Measurements from ENCODE around the gene ZNF18. TPM values are rescaled to one million over a fixed set of nuclear protein-coding genes. Genes with fewer than 3 reads are reported as not detected.
"Not testable (repeated sequence)": the region's sequence is repeated elsewhere in the genome, so short reads cannot be mapped to it uniquely, and the experiment has no call there.

Gene ZNF18
- polyA plus RNA-seq, 1 donor: 8.1 TPM

- Histone ChIP-seq H3K27me3 (ENCODE audit: control insufficient read depth, insufficient read depth, low read length) (no peaks in the 10 kb centered on the region), H3K27ac (ENCODE audit: low read length) (no peak overlapping the region), H3K4me1 (ENCODE audit: control insufficient read depth, insufficient read depth, low read length) (no peaks in the 10 kb centered on the region), H3K36me3 (ENCODE audit: control insufficient read depth, insufficient read depth, low read length) (peaks cover 47% of the 10 kb centered on the region), H3K9me3 (ENCODE audit: control insufficient read depth, low read depth, low read length) (no peaks in the 10 kb centered on the region), H3K4me3 (ENCODE audit: low read length) (no peak overlapping the region)
- 42% methylated on average over 4 of the region's 5 CpGs for WGBS (ENCODE audit: insufficient coverage, low lambda C conversion rate)
- DNase-seq: no peak
Observed at GRCh38 chr17:11986942-11987329, 10.3 kb downstream of the ZNF18 start.

- H3K36me3 ChIP-seq (ENCODE audit: control insufficient read depth, insufficient read depth, low read length): peaks cover 44% of the 10 kb centered on the region
- no peaks in the 10 kb centered on the region for H3K27me3 ChIP-seq (ENCODE audit: control insufficient read depth, insufficient read depth, low read length)
- H3K4me3 ChIP-seq (ENCODE audit: low read length): no peak overlapping the region
- no peaks in the 10 kb centered on the region for H3K9me3 ChIP-seq (ENCODE audit: control insufficient read depth, low read depth, low read length)
- DNase-seq: no peak
- WGBS (ENCODE audit: insufficient coverage, low lambda C conversion rate): 100% methylated on average over 1 of the region's 4 CpGs
- H3K27ac ChIP-seq (ENCODE audit: low read length): no peak overlapping the region
- H3K4me1 ChIP-seq (ENCODE audit: control insufficient read depth, insufficient read depth, low read length): no peaks in the 10 kb centered on the region
Observed at GRCh38 chr17:11986179-11986941, 10.9 kb downstream of the ZNF18 start.

- Histone ChIP-seq H3K27me3 (ENCODE audit: control insufficient read depth, insufficient read depth, low read length) (no peaks in the 10 kb centered on the region), H3K36me3 (ENCODE audit: control insufficient read depth, insufficient read depth, low read length) (peaks cover 40% of the 10 kb centered on the region), H3K9me3 (ENCODE audit: control insufficient read depth, low read depth, low read length) (no peaks in the 10 kb centered on the region), H3K27ac (ENCODE audit: low read length) (no peak overlapping the region), H3K4me3 (ENCODE audit: low read length) (no peak overlapping the region), H3K4me1 (ENCODE audit: control insufficient read depth, insufficient read depth, low read length) (no peaks in the 10 kb centered on the region)
- 100% methylated on average over 1 of the region's 4 CpGs for WGBS (ENCODE audit: insufficient coverage, low lambda C conversion rate)
- no peak for DNase-seq
Observed at GRCh38 chr17:11981862-11982261, 15.4 kb downstream of the ZNF18 start.

- 100% methylated on average over 1 of the region's 2 CpGs for WGBS (ENCODE audit: insufficient coverage, low lambda C conversion rate)
- no peak overlapping the region for H3K4me3 ChIP-seq (ENCODE audit: low read length)
- DNase-seq: no peak
- H3K9me3 ChIP-seq (ENCODE audit: control insufficient read depth, low read depth, low read length): no peaks in the 10 kb centered on the region
- peaks cover 37% of the 10 kb centered on the region for H3K36me3 ChIP-seq (ENCODE audit: control insufficient read depth, insufficient read depth, low read length)
- no peaks in the 10 kb centered on the region for H3K27me3 ChIP-seq (ENCODE audit: control insufficient read depth, insufficient read depth, low read length)
- H3K4me1 ChIP-seq (ENCODE audit: control insufficient read depth, insufficient read depth, low read length): no peaks in the 10 kb centered on the region
- H3K27ac ChIP-seq (ENCODE audit: low read length): no peak overlapping the region
Observed at GRCh38 chr17:11980813-11981212, 16.5 kb downstream of the ZNF18 start.

- Histone ChIP-seq H3K27me3 (ENCODE audit: control insufficient read depth, insufficient read depth, low read length) (no peaks in the 10 kb centered on the region), H3K27ac (ENCODE audit: low read length) (no peak overlapping the region), H3K4me3 (ENCODE audit: low read length) (no peak overlapping the region), H3K36me3 (ENCODE audit: control insufficient read depth, insufficient read depth, low read length) (peaks cover 32% of the 10 kb centered on the region), H3K9me3 (ENCODE audit: control insufficient read depth, low read depth, low read length) (no peaks in the 10 kb centered on the region), H3K4me1 (ENCODE audit: control insufficient read depth, insufficient read depth, low read length) (no peaks in the 10 kb centered on the region)
- WGBS (ENCODE audit: insufficient coverage, low lambda C conversion rate): 100% methylated on average over 2 of the region's 3 CpGs
- DNase-seq: no peak
Observed at GRCh38 chr17:11979795-11980194, 17.5 kb downstream of the ZNF18 start.

GRCh38 chr17:11972741-11973140, 24.5 kb downstream of the ZNF18 start:
- 94% methylated on average over 7 of the region's 19 CpGs for WGBS (ENCODE audit: insufficient coverage, low lambda C conversion rate)
- not testable (repeated sequence) for H3K27me3 ChIP-seq (ENCODE audit: control insufficient read depth, insufficient read depth, low read length); H3K4me1 ChIP-seq (ENCODE audit: control insufficient read depth, insufficient read depth, low read length); DNase-seq; H3K36me3 ChIP-seq (ENCODE audit: control insufficient read depth, insufficient read depth, low read length); H3K4me3 ChIP-seq (ENCODE audit: low read length); H3K9me3 ChIP-seq (ENCODE audit: control insufficient read depth, low read depth, low read length); H3K27ac ChIP-seq (ENCODE audit: low read length)

- Histone ChIP-seq H3K4me1 (ENCODE audit: control insufficient read depth, insufficient read depth, low read length) (no peaks in the 10 kb centered on the region), H3K9me3 (ENCODE audit: control insufficient read depth, low read depth, low read length) (peaks cover 4% of the 10 kb centered on the region), H3K27ac (ENCODE audit: low read length) (no peak overlapping the region), H3K27me3 (ENCODE audit: control insufficient read depth, insufficient read depth, low read length) (no peaks in the 10 kb centered on the region), H3K4me3 (ENCODE audit: low read length) (no peak overlapping the region), H3K36me3 (ENCODE audit: control insufficient read depth, insufficient read depth, low read length) (no peaks in the 10 kb centered on the region)
- WGBS (ENCODE audit: insufficient coverage, low lambda C conversion rate): no CpG with 5 or more reads among the region's 2 CpGs
- no peak for DNase-seq
Observed at GRCh38 chr17:11969565-11969964, 27.7 kb downstream of the ZNF18 start.

- H3K9me3 ChIP-seq (ENCODE audit: control insufficient read depth, low read depth, low read length): peaks cover 6% of the 10 kb centered on the region
- no peaks in the 10 kb centered on the region for H3K27me3 ChIP-seq (ENCODE audit: control insufficient read depth, insufficient read depth, low read length)
- no peak overlapping the region for H3K27ac ChIP-seq (ENCODE audit: low read length)
- no peaks in the 10 kb centered on the region for H3K4me1 ChIP-seq (ENCODE audit: control insufficient read depth, insufficient read depth, low read length)
- no peak overlapping the region for H3K4me3 ChIP-seq (ENCODE audit: low read length)
- DNase-seq: no peak
- no peaks in the 10 kb centered on the region for H3K36me3 ChIP-seq (ENCODE audit: control insufficient read depth, insufficient read depth, low read length)
Observed at GRCh38 chr17:11954936-11955335, 42.3 kb downstream of the ZNF18 start.

GRCh38 chr17:11953924-11954323, 43.4 kb downstream of the ZNF18 start:
- Histone ChIP-seq H3K4me3 (ENCODE audit: low read length) (no peak overlapping the region), H3K27me3 (ENCODE audit: control insufficient read depth, insufficient read depth, low read length) (no peaks in the 10 kb centered on the region), H3K9me3 (ENCODE audit: control insufficient read depth, low read depth, low read length) (peaks cover 6% of the 10 kb centered on the region), H3K36me3 (ENCODE audit: control insufficient read depth, insufficient read depth, low read length) (no peaks in the 10 kb centered on the region), H3K4me1 (ENCODE audit: control insufficient read depth, insufficient read depth, low read length) (no peaks in the 10 kb centered on the region), H3K27ac (ENCODE audit: low read length) (no peak overlapping the region)
- no peak for DNase-seq
- WGBS (ENCODE audit: insufficient coverage, low lambda C conversion rate): 100% methylated on average over 1 of the region's 1 CpG

- Histone ChIP-seq H3K4me1 (ENCODE audit: control insufficient read depth, insufficient read depth, low read length) (no peaks in the 10 kb centered on the region), H3K27ac (ENCODE audit: low read length) (no peak overlapping the region), H3K9me3 (ENCODE audit: control insufficient read depth, low read depth, low read length) (peaks cover 6% of the 10 kb centered on the region), H3K27me3 (ENCODE audit: control insufficient read depth, insufficient read depth, low read length) (no peaks in the 10 kb centered on the region), H3K4me3 (ENCODE audit: low read length) (no peak overlapping the region), H3K36me3 (ENCODE audit: control insufficient read depth, insufficient read depth, low read length) (no peaks in the 10 kb centered on the region)
- WGBS (ENCODE audit: insufficient coverage, low lambda C conversion rate): no CpG with 5 or more reads among the region's 3 CpGs
- DNase-seq: no peak
Observed at GRCh38 chr17:11952610-11953009, 44.7 kb downstream of the ZNF18 start.

All from large intestine (tissue), 3 donors.